K562 (cell line): Measurements from ENCODE around the gene APOL4. TPM values are rescaled to one million over a fixed set of nuclear protein-coding genes. Genes with fewer than 3 reads are reported as not detected.

Source experiments
- ATAC-seq: fragments of 200-7000 bp; cut with Tn5 transposase; 3 replicates; pipeline ENCODE4 v1.9.1; 2020; ENCODE audit warnings: moderate library complexity
- BruUV-seq: library from RNA; stranded (reverse); fragments of 400-500 nt; replicated peaks from 2 replicates; lab custom pipeline; 2021; lab: Mats Ljungman, UMichigan
- CTCF ChIA-PET: fragments of 300-600 bp; formaldehyde crosslinking; extraction: SDS; loops from one replicate; lab custom pipeline; 2021; ENCODE audit warnings: low intra/inter-chr PET ratio; lab: Yijun Ruan, JAX
- POLR2A ChIA-PET: fragments of 300-600, 350-650 bp; sonication (Branson Sonifier 250); formaldehyde crosslinking; extraction: SDS; loops from one replicate; lab custom pipeline; 2021; ENCODE audit warnings: antibody characterized with exemption, inconsistent platforms; lab: Yijun Ruan, JAX
- DNase-seq, 4 experiments: peaks; one replicate each; pipeline versions ENCODE4 v3.0.0 to v3.0.0-alpha.2; 2011 to 2018; ENCODE audit warnings: low spot score in 3 of 4, mixed read lengths in 3 of 4; ENCODE audit errors: extremely low read depth in 1 of 4
- FAIRE-seq: peaks from 2 replicates; lab custom pipeline; 2011; peaks lifted over from hg19 to GRCh38; lab: Jason Lieb, UNC
- H2AFZ ChIP-seq: 2 replicates; pipeline ENCODE4 v1.6.0; 2011; ENCODE audit warnings: low read depth, low read length, control low read depth, inconsistent platforms
- H3K27ac ChIP-seq: fragments of 200-600 bp; 3 replicates; pipeline ENCODE4 v1.8.0; 2011; ENCODE audit warnings: low read depth, mild to moderate bottlenecking, control low read depth, inconsistent platforms, low read length, moderate library complexity, mixed read lengths; ENCODE audit errors: extremely low read depth
- H3K27me3 ChIP-seq, 2 experiments: fragments of 300-600 bp in 1 of 2; 2 replicates in 1 of 2; 3 replicates in 1 of 2; pipeline versions ENCODE4 v1.6.0 to v1.8.0; 2011; ENCODE audit warnings: inconsistent platforms in 2 of 2, low read length in 2 of 2, mild to moderate bottlenecking in 1 of 2, mixed read lengths in 1 of 2, moderate library complexity in 1 of 2; ENCODE audit not compliant: control insufficient read depth in 2 of 2, insufficient read depth in 2 of 2
- H3K36me3 ChIP-seq: fragments of 300-600 bp; 3 replicates; pipeline ENCODE4 v1.8.0; 2011; ENCODE audit warnings: mild to moderate bottlenecking, low read length, inconsistent platforms; ENCODE audit not compliant: control insufficient read depth, insufficient read depth
- H3K4me1 ChIP-seq, 2 experiments: fragments of 200-600 bp in 1 of 2; replicated peaks in 1 of 2; 2 replicates in 1 of 2; 3 replicates in 1 of 2; pipeline versions ENCODE4 v1.5.1 to v1.8.0; 2011; ENCODE audit warnings: inconsistent platforms in 2 of 2, low read length in 2 of 2, mild to moderate bottlenecking in 1 of 2, mixed read lengths in 1 of 2, moderate library complexity in 1 of 2; ENCODE audit not compliant: control insufficient read depth in 2 of 2, insufficient read depth in 2 of 2
- H3K4me2 ChIP-seq: 2 replicates; pipeline ENCODE4 v1.6.1; 2011; ENCODE audit warnings: low read length, control low read depth, inconsistent platforms, mixed read lengths; ENCODE audit not compliant: insufficient read depth
- H3K4me3 ChIP-seq: fragments of 200-600 bp; sonication (generic), shearing (Covaris generic); 2 replicates; pipeline ENCODE4 v1.5.1; 2016; ENCODE audit warnings: control low read depth, inconsistent platforms
- H3K79me2 ChIP-seq: fragments of 200-600 bp; 3 replicates; pipeline ENCODE4 v1.8.0; 2011; ENCODE audit warnings: low read length, inconsistent platforms; ENCODE audit not compliant: control insufficient read depth, insufficient read depth
- H3K9ac ChIP-seq, 2 experiments: 2 replicates each; pipeline versions ENCODE4 v1.6.0 to v1.6.1; 2011; ENCODE audit warnings: low read depth in 2 of 2, low read length in 2 of 2, control low read depth in 1 of 2, inconsistent platforms in 1 of 2, mild to moderate bottlenecking in 1 of 2, mixed read lengths in 1 of 2; ENCODE audit not compliant: insufficient read depth in 1 of 2
- H3K9me1 ChIP-seq: one replicate; pipeline ENCODE4 v1.6.0; 2011; ENCODE audit warnings: inconsistent platforms, mild to moderate bottlenecking, low read length, moderate library complexity; ENCODE audit not compliant: control insufficient read depth, insufficient read depth
- H3K9me3 ChIP-seq: replicated peaks from 2 replicates; pipeline ENCODE4 v1.5.1; 2011; ENCODE audit warnings: low read depth, low read length, inconsistent platforms; ENCODE audit not compliant: control insufficient read depth, insufficient read depth
- H4K20me1 ChIP-seq: replicated peaks from 2 replicates; pipeline ENCODE4 v1.6.1; 2011; ENCODE audit warnings: low read length, inconsistent platforms, mixed read lengths; ENCODE audit not compliant: control insufficient read depth, insufficient read depth
- CTCF ChIP-seq, 3 experiments: IDR thresholded peaks in 2 of 3; conservative IDR thresholded peaks in 1 of 3; 2 replicates each; pipeline ENCODE4 v1.5.1; 2011 to 2012; ENCODE audit warnings: low read length in 3 of 3, mild to moderate bottlenecking in 3 of 3, control low read depth in 2 of 3, improper control_type of control experiment in 1 of 3, inconsistent platforms in 1 of 3, low read depth in 1 of 3, mixed read lengths in 1 of 3, moderate library complexity in 1 of 3; ENCODE audit not compliant: insufficient read depth in 2 of 3
- REST ChIP-seq, 2 experiments: fragments of 450-650 bp; formaldehyde crosslinking in 1 of 2; IDR thresholded peaks; 2 replicates each; pipeline versions ENCODE4 v1.4.0 to v1.6.1; 2014 to 2020; ENCODE audit warnings: mild to moderate bottlenecking in 2 of 2, borderline replicate concordance in 1 of 2, low read depth in 1 of 2
- ZNF76 ChIP-seq: fragments of 250-450 bp; sonication (Bioruptor Pico); IDR thresholded peaks from 2 replicates; pipeline ENCODE4 v1.4.0; 2020; ENCODE audit warnings: mild to moderate bottlenecking, moderate library complexity, borderline replicate concordance
- WGBS: fragments of 100-300 bp; shearing (Covaris generic); methylation state at CpG from one replicate; pipeline ENCODE4 v1.1.6; 2016; ENCODE audit warnings: low coverage, mixed read lengths; ENCODE audit not compliant: insufficient coverage; ENCODE audit errors: missing lambda C conversion rate; 5-methylcytosine and 5-hydroxymethylcytosine counted together
- in situ Hi-C: fragments of 300-500 bp; cut with MboI; formaldehyde crosslinking; loops from 4 replicates; pipeline ENCODE4 v1.15.0; 2018; ENCODE audit warnings: inconsistent platforms, mixed read lengths
- intact Hi-C: fragments of 100-400 bp; cut with micrococcal nuclease; formaldehyde crosslinking; loops from 2 replicates; pipeline ENCODE4 v1.14.2; 2022
- polyA plus RNA-seq, 8 experiments: library from polyadenylated mRNA; depleted of rRNA in 4 of 8; stranded (reverse) in 5 of 8; unstranded in 3 of 8; fragments of >200 nt; fragmentation: Nextera tagmentation in 2 of 8; fragmentation: Illumina TruSeq in 1 of 8; extraction: Ambion mirVana in 2 of 8; extraction: Trizol in 1 of 8; gene quantifications; 2 replicates each; pipeline versions ENCODE4 v1.2.1 to v1.2.3, GENCODE V29; 2011 to 2014; ENCODE audit warnings: inconsistent platforms in 1 of 8, missing spikeins in 1 of 8
- total RNA-seq, 7 experiments: library from RNA; depleted of rRNA in 6 of 7; stranded (reverse); fragments of >200 nt in 6 of 7; fragmentation: Illumina TruSeq in 2 of 7; extraction: Trizol in 2 of 7; gene quantifications; 2 replicates each; pipeline versions ENCODE4 v1.2.1 to v1.2.3, GENCODE V29; 2011 to 2021; ENCODE audit warnings: low replicate concordance in 1 of 7

The APOL4 gene
- total and polyA plus RNA-seq, 9 of the 15 experiments (the other 6 are each of a cell fraction or from before 2014, with no cell fraction given), result 6.5 to 15.0 (median 9.8) TPM

- POLR2A ChIA-PET, result interaction anchor here (0.6 to 0.8 kb wide), 2 partner anchors 305 to 899 kb away, joined by 3 to 4 read pairs; partner anchors contain the start of gene TOM1
- DNase-seq, result no peak
- TF ChIP-seq ZNF76 (CRISPR knock-in tag) (no peak), REST (IDR thresholded peaks at IDR 0.05; ENCODE audit: borderline replicate concordance) (peak; percentile 55), REST (CRISPR knock-in tag; IDR thresholded peaks at IDR 0.05; ENCODE audit: low read depth) (no peak), CTCF (IDR thresholded peaks at IDR 0.05 in 2 of 3, conservative IDR thresholded peaks at IDR 0.05 in 1 of 3; ENCODE audit: insufficient read depth in 2 of 3, low read depth in 1 of 3, low read length in 3 of 3) (0 out of 6 replicates have a peak, but pooled peaks of 1 of the 3 experiments have one; percentile 22)
- TF ChIP-seq, all 486 proteins: peak for 2
- no peak for ATAC-seq
- BruUV-seq, result no TSS peak
- Histone ChIP-seq H2AFZ (no peak overlapping the region), H3K36me3 (peaks cover 20% of the 10 kb centered on the region; the same call in 1 of the 3 replicates), H4K20me1 (no peaks in the 10 kb centered on the region), H3K4me2 (no peak overlapping the region), H3K9me3 (no peaks in the 10 kb centered on the region), H3K79me2 (peaks cover 18% of the 10 kb centered on the region), H3K4me3 (no peak overlapping the region), H3K9me1 (no peaks in the 10 kb centered on the region), H3K27me3 (no peaks in the 10 kb centered on the region), H3K4me1 (peaks cover 41 to 43% of the 10 kb centered on the region in 2 experiments; a peak in 4 of 5 replicates), H3K9ac (no peak overlapping the region), H3K27ac (no peak overlapping the region)
- in situ Hi-C loops (no loop called here), intact Hi-C loops (no loop called here)
- WGBS, result 94% methylated on average over 4 of the region's 5 CpGs
- no peak for FAIRE-seq
- CTCF ChIA-PET, result interaction anchor here (1.1 kb wide), 1 partner anchor 87 kb away, joined by 3 read pairs; no protein-coding TSS in a partner anchor
These were observed 2.5 kb downstream of the APOL4 start for GRCh38 chr22:36199001-36199551.
